Right renal cortex interstitium (tissue), 3 donors: ENCODE data around the gene PSPC1. TPM values are rescaled to one million over a fixed set of nuclear protein-coding genes. Genes with fewer than 3 reads are reported as not detected.
A peak's percentile ranks its signal among the peaks of the same experiment; 100 is the strongest.
"Not testable (repeated sequence)": the region's sequence is repeated elsewhere in the genome, so short reads cannot be mapped to it uniquely, and the experiment has no call there.

Experiments used
- DNase-seq, 3 donors: peaks; one replicate each; pipeline ENCODE4 v3.0.0-alpha.2; 2013; ENCODE audit warnings: low read depth in 3 of 3, low spot score in 2 of 3
- polyA plus RNA-seq, 3 donors: library from polyadenylated mRNA; unstranded; fragments of 120-200 nt; gene quantifications; one replicate each; pipeline ENCODE4 v1.2.1, GENCODE V29; 2013; ENCODE audit not compliant: insufficient read length in 3 of 3

The PSPC1 gene
- polyA plus RNA-seq, 3 donors: 83.4 to 90.1 (median 87.4) TPM

DNA sequence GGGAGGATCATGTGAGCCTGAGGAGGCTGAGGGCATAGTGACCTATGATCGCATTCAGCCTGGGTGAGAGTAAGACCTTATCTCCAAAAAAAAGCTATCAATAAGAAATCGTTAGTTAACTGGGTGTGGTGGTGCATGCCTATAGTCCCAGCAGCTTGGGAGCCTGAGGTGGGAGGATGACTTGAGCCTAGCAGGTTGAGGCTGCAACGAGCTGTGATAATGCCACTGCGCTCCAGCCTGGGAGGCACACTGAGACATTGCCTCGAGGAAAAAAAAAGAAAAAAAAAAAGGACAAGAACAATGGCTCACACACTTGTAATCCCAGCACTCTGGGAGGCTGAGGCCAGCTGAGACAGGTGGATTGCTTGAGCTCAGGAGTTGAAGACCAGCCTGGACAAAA, 16.2 kb downstream of the PSPC1 start:
- DNase-seq: no peak

GRCh38 chr13:19764237-19764636, 18.5 kb downstream of the PSPC1 start:
- no peak for DNase-seq

DNA sequence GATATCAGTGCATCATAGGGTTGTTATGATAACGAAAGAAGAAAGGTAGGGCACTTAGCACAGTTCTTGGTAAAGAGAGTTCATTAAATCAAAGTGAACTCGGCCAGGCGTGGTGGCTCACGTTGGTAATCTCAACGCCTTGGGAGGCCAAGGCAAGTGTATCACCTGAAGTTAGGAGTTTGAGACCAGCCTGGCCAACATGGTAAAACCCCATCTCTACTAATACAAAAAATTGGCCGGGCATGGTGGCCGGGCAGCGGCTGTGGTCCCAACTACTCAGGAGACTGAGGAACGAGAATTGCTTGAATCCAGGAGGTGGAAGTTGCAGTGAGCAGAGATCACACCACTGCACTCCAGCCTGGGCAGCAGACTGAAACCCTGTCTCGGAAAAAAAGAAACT, 19.1 kb downstream of the PSPC1 start:
- no peak for DNase-seq

- no peak for DNase-seq
Measured at GRCh38 chr13:19759669-19760068, 23.1 kb downstream of the PSPC1 start.

GRCh38 chr13:19742643-19743042, 40.1 kb downstream of the PSPC1 start:
- DNase-seq: no peak

GRCh38 chr13:19737844-19738557, 44.7 kb downstream of the PSPC1 start:
- DNase-seq: no peak

GRCh38 chr13:19726611-19727010, 56.1 kb downstream of the PSPC1 start:
- DNase-seq: no peak

DNA sequence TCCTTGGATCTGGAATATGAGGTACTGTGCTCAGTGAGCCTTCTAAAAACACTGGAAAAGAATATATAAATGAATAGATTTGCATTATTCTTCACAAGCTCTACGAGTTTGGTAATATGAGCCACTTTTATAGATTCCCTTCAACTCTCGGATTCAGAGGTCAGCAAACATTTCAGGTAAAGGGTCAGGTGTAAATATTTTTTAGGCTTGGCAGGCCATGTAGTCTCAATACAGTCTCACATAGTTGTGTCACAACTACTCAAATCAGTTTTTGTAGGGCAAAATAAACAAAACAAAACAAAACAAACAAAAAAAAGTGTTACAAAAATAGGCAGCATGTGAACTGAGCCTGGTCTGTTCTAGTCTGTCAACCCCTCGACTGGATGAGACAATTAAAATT, 57.4 kb downstream of the PSPC1 start:
- DNase-seq: no peak

DNA sequence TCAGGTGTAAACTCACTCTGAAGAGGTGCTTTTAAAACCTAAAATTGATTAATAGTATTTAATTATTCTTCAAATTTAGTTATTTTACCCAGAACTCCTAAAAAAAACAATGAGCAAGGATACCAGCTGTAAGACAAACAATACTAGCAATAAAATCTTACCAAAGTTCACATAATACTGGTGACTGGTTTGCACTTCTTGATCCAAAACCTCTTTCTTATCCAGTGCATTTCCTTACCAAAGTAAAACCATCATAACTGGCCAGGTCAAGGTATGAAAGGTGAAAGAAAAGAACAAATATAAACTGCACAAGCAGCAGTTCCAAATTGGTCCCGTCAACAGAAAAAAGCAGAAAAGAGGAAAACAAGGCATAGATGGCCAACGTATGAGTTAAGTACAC, 62.7 kb downstream of the PSPC1 start:
- no peak for DNase-seq

GRCh38 chr13:19713186-19713965, 69.4 kb downstream of the PSPC1 start:
- no peak for DNase-seq

DNA sequence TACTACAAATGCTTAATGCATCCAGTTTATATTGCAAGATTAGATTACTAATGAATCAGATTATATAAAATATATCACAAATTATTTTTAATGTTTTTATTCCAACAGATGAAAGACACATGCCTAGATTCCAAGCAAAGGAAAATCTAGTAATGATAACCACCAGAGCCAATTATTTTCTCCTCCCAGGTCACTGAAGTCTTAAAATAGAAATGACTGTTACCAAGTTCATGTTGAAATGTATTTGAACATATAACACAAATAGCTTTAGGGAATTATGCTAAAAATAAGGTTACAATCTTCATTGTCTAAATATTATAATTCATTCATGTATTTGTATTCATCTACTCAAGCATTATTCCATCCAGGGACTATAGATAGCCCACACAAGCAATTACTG, 73.0 kb downstream of the PSPC1 start:
- DNase-seq: not testable (repeated sequence)

- DNase-seq: not testable (repeated sequence)
Measured at GRCh38 chr13:19709039-19709438, 73.7 kb downstream of the PSPC1 start.

- DNase-seq: not testable (repeated sequence)
Measured at GRCh38 chr13:19704256-19704655, 78.5 kb downstream of the PSPC1 start.

DNA sequence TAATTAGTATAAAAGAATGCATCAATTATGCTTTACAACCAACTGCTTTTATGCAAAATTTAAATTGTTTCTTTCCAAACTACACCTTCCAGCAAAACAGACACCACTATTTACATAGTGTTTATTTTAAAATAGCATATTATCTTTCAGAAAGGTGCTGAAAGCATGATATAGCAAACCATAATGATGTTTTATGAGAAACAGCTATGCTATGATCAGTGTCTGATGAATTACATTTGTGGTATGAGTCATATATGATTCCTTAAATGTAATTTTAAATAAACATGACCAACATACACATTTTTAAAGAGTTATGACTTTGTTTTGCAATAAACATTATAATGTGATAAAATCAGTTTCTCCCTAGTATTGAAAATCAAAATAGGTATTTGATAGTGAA, 81.1 kb downstream of the PSPC1 start:
- not testable (repeated sequence) for DNase-seq

DNA sequence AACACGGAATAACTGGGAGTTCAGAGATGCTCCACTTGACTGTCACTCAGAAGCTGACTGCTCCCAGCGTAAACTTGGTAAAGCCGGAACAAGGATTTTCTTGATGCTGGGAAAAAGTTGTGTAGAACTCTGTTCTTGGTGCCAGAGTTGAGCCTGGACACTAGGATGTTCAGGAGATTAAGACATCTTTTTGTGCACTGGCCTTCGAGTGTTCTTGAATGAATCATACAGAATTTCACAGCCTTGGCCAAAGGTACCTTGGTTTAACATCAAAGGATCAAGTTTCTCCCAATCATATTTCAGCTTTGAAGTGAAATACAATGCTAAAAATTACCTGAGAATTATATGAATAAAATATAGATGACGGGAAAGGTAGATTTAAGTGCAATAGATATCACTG, 81.8 kb downstream of the PSPC1 start:
- not testable (repeated sequence) for DNase-seq

DNA sequence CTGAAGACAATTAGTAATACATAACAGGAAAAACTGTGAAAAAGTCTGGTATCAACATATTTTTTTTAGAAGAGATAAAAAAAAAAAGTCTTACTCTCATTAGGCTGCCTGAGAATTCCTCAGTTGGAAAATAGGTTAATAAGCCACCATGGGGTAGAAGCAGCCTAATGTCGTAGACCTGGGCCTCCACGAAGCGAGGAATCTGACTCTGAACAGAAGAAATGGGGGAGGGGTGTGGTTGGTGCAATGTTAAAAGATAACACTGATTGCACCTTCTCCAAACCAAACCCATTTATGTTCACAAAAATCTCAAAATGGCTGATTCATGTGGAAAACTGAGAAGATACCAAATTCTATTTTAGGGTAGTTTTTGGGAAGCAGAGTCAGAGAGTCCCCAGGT, 86.9 kb downstream of the PSPC1 start:
- DNase-seq: no peak

GRCh38 chr13:19695428-19695827, 87.3 kb downstream of the PSPC1 start:
- DNase-seq: no peak

DNA sequence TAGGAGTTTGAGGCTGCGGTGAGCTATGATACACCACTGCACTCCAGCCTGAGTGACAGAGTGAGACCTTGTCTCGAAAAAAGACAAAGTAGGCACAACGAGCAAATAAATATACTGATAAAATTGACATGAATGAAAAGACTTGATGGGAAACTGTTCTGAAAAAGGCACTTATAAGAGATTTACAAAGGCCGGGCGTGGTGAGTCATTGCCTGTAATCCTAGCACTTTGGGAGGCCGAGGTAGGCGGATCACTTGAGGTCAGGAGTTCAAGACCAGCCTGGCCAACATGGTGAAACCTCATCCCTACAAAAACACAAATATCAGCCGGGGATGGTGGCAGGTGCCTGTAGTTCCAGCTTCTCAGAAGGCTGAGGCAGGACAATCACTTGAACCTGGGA, 91.3 kb downstream of the PSPC1 start:
- not testable (repeated sequence) for DNase-seq

- DNase-seq: no peak
Measured at GRCh38 chr13:19685437-19685836, 97.3 kb downstream of the PSPC1 start.

DNA sequence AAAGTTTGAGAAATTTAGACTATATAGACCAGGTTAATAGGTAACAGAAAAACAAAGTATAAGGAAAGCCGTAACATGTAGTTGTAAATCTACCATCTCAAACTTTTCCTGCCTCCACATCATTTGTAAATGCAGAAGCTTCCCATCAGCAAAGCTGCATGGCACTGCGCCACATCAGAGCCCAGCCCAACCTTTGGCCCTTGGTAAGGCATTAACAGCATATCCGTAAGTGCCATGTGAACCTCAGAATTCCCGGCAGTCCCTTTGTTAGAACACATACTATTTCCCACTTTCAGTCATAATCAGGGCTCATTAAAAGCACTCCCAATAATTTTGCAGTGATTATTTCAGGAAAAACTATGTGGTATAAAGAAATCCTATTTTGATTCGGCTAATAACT, 97.7 kb downstream of the PSPC1 start:
- peak in 1 of 3 donors; percentile 8 for DNase-seq

GRCh38 chr13:19681517-19681916, 101.2 kb downstream of the PSPC1 start:
- DNase-seq: no peak

- no peak for DNase-seq
Measured at GRCh38 chr13:19680751-19681150, 102.0 kb downstream of the PSPC1 start.
